GM18517 (cell line): ENCODE measurements around the gene PSMD6.

Experiments
- ATAC-seq: cut with Tn5 transposase; IDR thresholded peaks from one replicate; pipeline ENCODE4 v1.9.1; 2021; ENCODE audit warnings: mild to moderate bottlenecking, moderate library complexity; ENCODE audit not compliant: unreplicated experiment

PSMD6 gene

GRCh38 chr3:64011685-64012084, 11.6 kb downstream of the PSMD6 start:
- no peak for ATAC-seq

GRCh38 chr3:64010199-64010598, 13.1 kb downstream of the PSMD6 start:
- ATAC-seq, result no peak

- no peak for ATAC-seq
Observed at GRCh38 chr3:64009528-64009927, 13.8 kb downstream of the PSMD6 start.

GRCh38 chr3:64008487-64009351, 14.6 kb downstream of the PSMD6 start:
- no peak for ATAC-seq

GRCh38 chr3:64008017-64008416, 15.3 kb downstream of the PSMD6 start:
- no peak for ATAC-seq

GRCh38 chr3:64003589-64003988, 19.7 kb downstream of the PSMD6 start:
- no peak for ATAC-seq

- ATAC-seq, result no peak
Observed at GRCh38 chr3:64002233-64002632, 21.1 kb downstream of the PSMD6 start.

GRCh38 chr3:64000453-64001055, 22.7 kb downstream of the PSMD6 start:
- no peak for ATAC-seq

GRCh38 chr3:63998852-63999754, 24.2 kb downstream of the PSMD6 start:
- ATAC-seq, result no peak

- ATAC-seq, result no peak
Observed at GRCh38 chr3:63995086-63995485, 28.2 kb downstream of the PSMD6 start.

GRCh38 chr3:63993653-63994079, 29.6 kb downstream of the PSMD6 start:
- peak; percentile 58 for ATAC-seq

GRCh38 chr3:63992516-63993209, 30.6 kb downstream of the PSMD6 start:
- no peak for ATAC-seq

- no peak for ATAC-seq
Observed at GRCh38 chr3:63991666-63992065, 31.6 kb downstream of the PSMD6 start.

- ATAC-seq, result no peak
Observed at GRCh38 chr3:63990733-63991132, 32.6 kb downstream of the PSMD6 start.

- no peak for ATAC-seq
Observed at GRCh38 chr3:63990204-63990603, 33.1 kb downstream of the PSMD6 start.

GRCh38 chr3:63988943-63989342, 34.4 kb downstream of the PSMD6 start:
- ATAC-seq, result no peak

GRCh38 chr3:63986831-63987230, 36.5 kb downstream of the PSMD6 start:
- ATAC-seq, result no peak

- ATAC-seq, result no peak
Observed at GRCh38 chr3:63986146-63986545, 37.1 kb downstream of the PSMD6 start.

GRCh38 chr3:63984391-63984790, 38.9 kb downstream of the PSMD6 start:
- no peak for ATAC-seq

GRCh38 chr3:63981980-63982379, 41.3 kb downstream of the PSMD6 start:
- no peak for ATAC-seq
